ENCODE data around the gene CHMP4B.

CHMP4B gene

GRCh38 chr20:33859751-33860150 lies 48.6 kb downstream of the CHMP4B start:
- FAIRE-seq (no peak), DNase-seq (ENCODE audit: insufficient read length, low spot score) (no peak)

- FAIRE-seq: no peak
Measured at GRCh38 chr20:33861458-33861857, 50.3 kb downstream of the CHMP4B start.

GRCh38 chr20:33862709-33863403 lies 51.7 kb downstream of the CHMP4B start:
- DNase-seq (ENCODE audit: insufficient read length, low spot score) (peak; percentile 73), FAIRE-seq (peak; percentile 4)

More at GRCh38 chr20:33861458-33861857, 50.3 kb downstream of the CHMP4B start:
- no peak for DNase-seq (ENCODE audit: insufficient read length, low spot score)

GRCh38 chr20:33863440-33864323 lies 52.5 kb downstream of the CHMP4B start:
- DNase-seq (ENCODE audit: insufficient read length, low spot score): no peak
- no peak for FAIRE-seq

GRCh38 chr20:33864324-33864963 lies 53.3 kb downstream of the CHMP4B start:
- no peak for FAIRE-seq
- DNase-seq (ENCODE audit: insufficient read length, low spot score): no peak

GRCh38 chr20:33865761-33866370 lies 54.7 kb downstream of the CHMP4B start:
- FAIRE-seq (no peak), DNase-seq (ENCODE audit: insufficient read length, low spot score) (no peak)

- no peak for DNase-seq (ENCODE audit: insufficient read length, low spot score)
- FAIRE-seq: no peak
Measured at GRCh38 chr20:33866398-33867100, 55.4 kb downstream of the CHMP4B start.

GRCh38 chr20:33868042-33868441 lies 56.9 kb downstream of the CHMP4B start:
- DNase-seq (ENCODE audit: insufficient read length, low spot score) (no peak), FAIRE-seq (no peak)

- no peak for FAIRE-seq
- DNase-seq (ENCODE audit: insufficient read length, low spot score): no peak
Measured at GRCh38 chr20:33868595-33868994, 57.4 kb downstream of the CHMP4B start.

- DNase-seq (ENCODE audit: insufficient read length, low spot score): no peak
- FAIRE-seq: no peak
Measured at GRCh38 chr20:33869283-33869682, 58.1 kb downstream of the CHMP4B start.

GRCh38 chr20:33871362-33871761 lies 60.2 kb downstream of the CHMP4B start:
- FAIRE-seq (no peak), DNase-seq (ENCODE audit: insufficient read length, low spot score) (no peak)

- DNase-seq (ENCODE audit: insufficient read length, low spot score): no peak
- no peak for FAIRE-seq
Measured at GRCh38 chr20:33874129-33874528, 63.0 kb downstream of the CHMP4B start.

- peak; percentile 46 for DNase-seq (ENCODE audit: insufficient read length, low spot score)
- FAIRE-seq: no peak
Measured at GRCh38 chr20:33875055-33875454, 63.9 kb downstream of the CHMP4B start.

- DNase-seq (ENCODE audit: insufficient read length, low spot score) (no peak), FAIRE-seq (peak; percentile 11)
Measured at GRCh38 chr20:33875534-33876026, 64.4 kb downstream of the CHMP4B start.

GRCh38 chr20:33878583-33878982 lies 67.4 kb downstream of the CHMP4B start:
- DNase-seq (ENCODE audit: insufficient read length, low spot score) (no peak), FAIRE-seq (no peak)

GRCh38 chr20:33880396-33880795 lies 69.2 kb downstream of the CHMP4B start:
- DNase-seq (ENCODE audit: insufficient read length, low spot score) (no peak), FAIRE-seq (no peak)

GRCh38 chr20:33881989-33882388 lies 70.8 kb downstream of the CHMP4B start:
- no peak for DNase-seq (ENCODE audit: insufficient read length, low spot score)
- no peak for FAIRE-seq

- DNase-seq (ENCODE audit: insufficient read length, low spot score): no peak
- no peak for FAIRE-seq
Measured at GRCh38 chr20:33882481-33882880, 71.3 kb downstream of the CHMP4B start.

- no peak for DNase-seq (ENCODE audit: insufficient read length, low spot score)
- peak; percentile 81 for FAIRE-seq
Measured at GRCh38 chr20:33883164-33883563, 72.0 kb downstream of the CHMP4B start.

- FAIRE-seq (peak; percentile 37), DNase-seq (ENCODE audit: insufficient read length, low spot score) (no peak)
Measured at GRCh38 chr20:33884633-33885032, 73.5 kb downstream of the CHMP4B start.
